Activated B cell treated with CpG ODN at 0.5 μM for 24 hours (primary cell): Measurements from ENCODE around the gene CNPPD1. TPM values are rescaled to one million over a fixed set of nuclear protein-coding genes. Genes with fewer than 3 reads are reported as not detected.

Source experiments
- ATAC-seq: fragments of 200-7000 bp; cut with Tn5 transposase; one replicate; pipeline ENCODE4 v1.10.0; 2021; ENCODE audit warnings: low read depth, mild to moderate bottlenecking, moderate library complexity
- CTCF ChIA-PET: fragments of 350-600 bp; sonication (Branson Sonifier 250); formaldehyde crosslinking; loops from one replicate; lab custom pipeline; 2021; ENCODE audit warnings: antibody characterized with exemption; lab: Charles Lee
- POLR2A ChIA-PET: fragments of 350-600 bp; sonication (Branson Sonifier 250); formaldehyde crosslinking; loops from one replicate; lab custom pipeline; 2021; ENCODE audit warnings: antibody characterized with exemption; lab: Charles Lee
- DNase-seq: peaks from one replicate; pipeline ENCODE4 v3.0.0; 2022
- H3K27ac Mint-ChIP-seq: one replicate; pipeline ENCODE4 v1.8.0; 2020; ENCODE audit warnings: mixed read lengths
- H3K27me3 Mint-ChIP-seq: one replicate; pipeline ENCODE4 v1.8.0; 2021; ENCODE audit warnings: mixed read lengths
- H3K36me3 Mint-ChIP-seq: one replicate; pipeline ENCODE4 v1.8.0; 2021; ENCODE audit warnings: low read depth, mixed read lengths
- H3K4me1 Mint-ChIP-seq: one replicate; pipeline ENCODE4 v1.8.0; 2021; ENCODE audit warnings: mixed read lengths
- H3K4me3 Mint-ChIP-seq: one replicate; pipeline ENCODE4 v1.8.0; 2020; ENCODE audit warnings: mild to moderate bottlenecking, mixed read lengths
- H3K9me3 Mint-ChIP-seq: one replicate; pipeline ENCODE4 v1.8.0; 2020; ENCODE audit warnings: mixed read lengths
- CTCF ChIP-seq: fragments of 200-600 bp; IDR thresholded peaks from one replicate; pipeline ENCODE4 v1.8.0; 2022; ENCODE audit warnings: antibody characterized with exemption, mild to moderate bottlenecking
- intact Hi-C: fragments of 100-400 bp; cut with micrococcal nuclease; formaldehyde crosslinking; loops from one replicate; pipeline ENCODE4 v1.15.1; 2024
- total RNA-seq: library from RNA; stranded (reverse); gene quantifications from 2 replicates; pipeline ENCODE4 v1.2.3, GENCODE V29; 2022

Gene CNPPD1
- total RNA-seq, 1 donor from 2014 or later = 144 TPM

- H3K9me3 Mint-ChIP-seq = no peaks in the 10 kb centered on the region
- H3K27ac Mint-ChIP-seq = peak overlapping the region; percentile 91
- peaks cover 42% of the 10 kb centered on the region for H3K4me1 Mint-ChIP-seq
- peak overlapping the region; percentile 91 for H3K4me3 Mint-ChIP-seq
- ATAC-seq = peak; percentile 3
- no peak for TF ChIP-seq CTCF
- H3K27me3 Mint-ChIP-seq = no peaks in the 10 kb centered on the region
- intact Hi-C loops = loop anchor here (1.0 to 5.0 kb wide), 12 partner anchors 9 to 961 kb away; partner anchors contain the start of genes AAMP, ABCB6, ANKZF1 and ARPC2
- CTCF ChIA-PET = interaction anchor here (1.5 kb wide), 1 partner anchor 8 kb away, joined by 3 read pairs; no protein-coding TSS in a partner anchor
- H3K36me3 Mint-ChIP-seq = peaks cover 77% of the 10 kb centered on the region
- no peak for DNase-seq
- POLR2A ChIA-PET = interaction anchor here (2.9 to 4.8 kb wide), 5 partner anchors 28 to 100 kb away, joined by 35 to 98 read pairs (median 62); partner anchors contain the start of genes DNAJB2, GLB1L, STK16 and ZFAND2B
Measured at GRCh38 chr2:219178377-219179175, 1.9 kb upstream of the CNPPD1 start.

- intact Hi-C loops = loop anchor here (1.0 to 5.0 kb wide), 18 partner anchors 10 to 960 kb away; partner anchors contain the start of genes AAMP, ABCB6, ANKZF1 and ARPC2
- POLR2A ChIA-PET = interaction anchor here (0.6 to 4.7 kb wide), 18 partner anchors 11 to 279 kb away, joined by 3 to 98 read pairs (median 20); partner anchors contain the start of genes ABCB6, ANKZF1, ATG9A and DNAJB2
- H3K9me3 Mint-ChIP-seq = no peaks in the 10 kb centered on the region
- CTCF ChIA-PET = interaction anchor here (4.7 kb wide), 1 partner anchor 117 kb away, joined by 33 read pairs; no protein-coding TSS in a partner anchor
- peak within 1 kb of the TSS; percentile 96 for H3K4me3 Mint-ChIP-seq
- H3K27me3 Mint-ChIP-seq = no peaks in the 10 kb centered on the region
- H3K27ac Mint-ChIP-seq = peak within 1 kb of the TSS; percentile 99
- peaks cover 40% of the 10 kb centered on the region for H3K4me1 Mint-ChIP-seq
- DNase-seq (peak; percentile 78), ATAC-seq (peak; percentile 45)
- H3K36me3 Mint-ChIP-seq = peaks cover 76% of the 10 kb centered on the region
- TF ChIP-seq CTCF = no peak
Measured at GRCh38 chr2:219177552-219178376, 1.0 kb upstream of the CNPPD1 start, which contains the start of gene RETREG2. Gene RETREG2 (plus strand): TSS chr2:219178275. CDS start chr2:219178353, 78 bp downstream.

GRCh38 chr2:219175928-219176817, 552 bp downstream of the CNPPD1 start:
- H3K27ac Mint-ChIP-seq = peak overlapping the region; percentile 99
- ChIA-PET CTCF (interaction anchor here (1.0 to 4.7 kb wide), 10 partner anchors 17 to 123 kb away, joined by 3 to 33 read pairs (median 6); partner anchors contain the start of genes ABCB6, ANKZF1, ATG9A and DNAJB2), POLR2A (interaction anchor here (0.5 to 4.7 kb wide), 34 partner anchors 8 to 957 kb away, joined by 3 to 98 read pairs (median 5); partner anchors contain the start of genes ABCB6, ANKZF1, ATG9A and DNAJB2)
- peaks cover 40% of the 10 kb centered on the region for H3K4me1 Mint-ChIP-seq
- no peaks in the 10 kb centered on the region for H3K9me3 Mint-ChIP-seq
- ATAC-seq (peak; percentile 57), DNase-seq (peak; percentile 69)
- no peaks in the 10 kb centered on the region for H3K27me3 Mint-ChIP-seq
- no peak for TF ChIP-seq CTCF
- peaks cover 78% of the 10 kb centered on the region for H3K36me3 Mint-ChIP-seq
- intact Hi-C loops = loop anchor here (1.0 to 5.0 kb wide), 13 partner anchors 16 to 959 kb away; partner anchors contain the start of genes AAMP, ARPC2, BCS1L and CNOT9
- peak overlapping the region; percentile 96 for H3K4me3 Mint-ChIP-seq

GRCh38 chr2:219175486-219175885, 1.2 kb downstream of the CNPPD1 start:
- no peak for ATAC-seq
- TF ChIP-seq CTCF = no peak
- DNase-seq = no peak
- Mint-ChIP-seq H3K27ac (peak overlapping the region; percentile 88), H3K4me3 (peak overlapping the region; percentile 96), H3K36me3 (peaks cover 75% of the 10 kb centered on the region), H3K9me3 (no peaks in the 10 kb centered on the region), H3K4me1 (peaks cover 40% of the 10 kb centered on the region), H3K27me3 (no peaks in the 10 kb centered on the region)
- intact Hi-C loops = loop anchor here (5.0 kb wide), 8 partner anchors 322 to 958 kb away; partner anchors contain the start of genes AAMP, ARPC2, BCS1L and CNOT9
- ChIA-PET CTCF (interaction anchor here (1.0 to 4.7 kb wide), 8 partner anchors 16 to 123 kb away, joined by 4 to 33 read pairs (median 6); partner anchors contain the start of genes DNAJB2, NHEJ1 and ZFAND2B), POLR2A (interaction anchor here (0.5 to 4.7 kb wide), 20 partner anchors 9 to 807 kb away, joined by 3 to 98 read pairs (median 7); partner anchors contain the start of genes ABCB6, ANKZF1, ATG9A and DNAJB2)
